Natural killer cell (primary cell): ENCODE data around the gene MEGF6. TPM values are rescaled to one million over a fixed set of nuclear protein-coding genes. Genes with fewer than 3 reads are reported as not detected.

ENCODE experiments used
- ATAC-seq, 3 donors: fragments of 150-1000 bp in 2 of 3; fragments of 200-7000 bp in 1 of 3; cut with Tn5 transposase; 1 replicate in 1 of 3; 2 replicates in 2 of 3; pipeline ENCODE4 v1.10.0; 2021; ENCODE audit warnings: mild to moderate bottlenecking in 2 of 3, moderate library complexity in 2 of 3
- DNase-seq, 2 donors: peaks; one replicate each; pipeline versions ENCODE4 v3.0.0 to v3.0.0-alpha.2; 2013 to 2021; ENCODE audit warnings: mixed read lengths in 1 of 2
- H3K27ac ChIP-seq: one replicate; pipeline ENCODE4 v1.5.1; 2013; ENCODE audit warnings: mild to moderate bottlenecking, low read length
- H3K27me3 ChIP-seq: one replicate; pipeline ENCODE4 v1.6.1; 2013; ENCODE audit warnings: low read length; ENCODE audit not compliant: control insufficient read depth, insufficient read depth
- H3K36me3 ChIP-seq: one replicate; pipeline ENCODE4 v1.6.1; 2013; ENCODE audit warnings: low read length; ENCODE audit not compliant: control insufficient read depth, insufficient read depth
- H3K4me1 ChIP-seq: one replicate; pipeline ENCODE4 v1.6.1; 2013; ENCODE audit warnings: low read length; ENCODE audit not compliant: control insufficient read depth, insufficient read depth
- H3K4me3 ChIP-seq: one replicate; pipeline ENCODE4 v1.5.1; 2013; ENCODE audit warnings: low read length
- H3K9me3 ChIP-seq: one replicate; pipeline ENCODE4 v1.6.1; 2013; ENCODE audit warnings: low read length; ENCODE audit not compliant: control insufficient read depth, insufficient read depth
- H3K27ac Mint-ChIP-seq, 2 donors: one replicate each; pipeline ENCODE4 v1.8.0; 2022; ENCODE audit warnings: mild to moderate bottlenecking in 2 of 2, mixed read lengths in 2 of 2, moderate library complexity in 1 of 2
- H3K27me3 Mint-ChIP-seq, 2 donors: one replicate each; pipeline ENCODE4 v1.8.0; 2022; ENCODE audit warnings: low read depth in 2 of 2, mixed read lengths in 2 of 2
- H3K36me3 Mint-ChIP-seq: one replicate; pipeline ENCODE4 v1.8.0; 2022; ENCODE audit warnings: mixed read lengths
- H3K4me1 Mint-ChIP-seq, 2 donors: one replicate each; pipeline ENCODE4 v1.8.0; 2022; ENCODE audit warnings: mixed read lengths in 2 of 2
- H3K4me3 Mint-ChIP-seq: one replicate; pipeline ENCODE4 v1.8.0; 2022; ENCODE audit warnings: mild to moderate bottlenecking, moderate library complexity, mixed read lengths
- H3K9me3 Mint-ChIP-seq, 2 donors: one replicate each; pipeline ENCODE4 v1.8.0; 2022; ENCODE audit warnings: mixed read lengths in 2 of 2
- WGBS: methylation state at CpG from one replicate; pipeline ENCODE4 v1.1.7; 2013; ENCODE audit warnings: missing lambda C conversion rate; ENCODE audit not compliant: insufficient coverage; 5-methylcytosine and 5-hydroxymethylcytosine counted together
- intact Hi-C: fragments of 100-400 bp; cut with micrococcal nuclease; formaldehyde crosslinking; loops from one replicate; pipeline ENCODE4 v1.14.2; 2022
- total RNA-seq, 4 donors: library from RNA; stranded (reverse); fragments of 120-200 nt in 1 of 4; gene quantifications; one replicate each; pipeline versions ENCODE4 v1.2.3 to v1.2.4, GENCODE V29; 2013 to 2022
- TF ChIP-seq, protein P1 (sequence below): fragments of 200-600 bp; IDR thresholded peaks from one replicate; pipeline ENCODE4 v1.8.0; 2022; ENCODE audit warnings: antibody characterized with exemption

Gene MEGF6
- total RNA-seq, 3 donors from 2014 or later (not counting 1 experiment from before 2014, with no cell fraction given) = 3.1 to 15.6 (median 5.1) TPM

DNA sequence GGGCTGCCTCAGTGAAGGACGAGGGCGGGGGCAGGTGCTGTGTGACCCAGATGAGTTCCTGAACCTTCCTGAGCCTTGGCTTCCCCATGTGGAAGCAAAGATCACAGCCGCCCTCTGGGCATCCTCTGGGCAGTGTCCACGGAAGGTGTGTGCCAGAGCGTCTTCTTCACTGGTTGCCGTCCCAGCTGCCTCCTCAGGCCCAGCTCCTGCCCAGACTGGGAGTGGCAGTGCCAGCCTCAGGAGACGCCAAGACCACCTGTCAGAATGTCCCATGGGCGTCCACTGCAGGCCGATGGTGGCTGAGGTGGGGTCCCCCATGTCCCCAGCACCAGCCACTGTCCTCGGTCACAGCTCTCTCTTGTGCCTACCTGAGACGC is 146.7 kb downstream of the MEGF6 start:
- Histone ChIP-seq H3K4me3 (no peak overlapping the region), H3K27me3 (no peaks in the 10 kb centered on the region), H3K36me3 (no peaks in the 10 kb centered on the region), H3K9me3 (no peaks in the 10 kb centered on the region), H3K27ac (no peak overlapping the region), H3K4me1 (no peaks in the 10 kb centered on the region)
- no peak overlapping the region for H3K4me3 Mint-ChIP-seq
- WGBS = 87% methylated on average over 11 of the region's 11 CpGs
- no peak for ATAC-seq
- TF ChIP-seq, protein P1, sequence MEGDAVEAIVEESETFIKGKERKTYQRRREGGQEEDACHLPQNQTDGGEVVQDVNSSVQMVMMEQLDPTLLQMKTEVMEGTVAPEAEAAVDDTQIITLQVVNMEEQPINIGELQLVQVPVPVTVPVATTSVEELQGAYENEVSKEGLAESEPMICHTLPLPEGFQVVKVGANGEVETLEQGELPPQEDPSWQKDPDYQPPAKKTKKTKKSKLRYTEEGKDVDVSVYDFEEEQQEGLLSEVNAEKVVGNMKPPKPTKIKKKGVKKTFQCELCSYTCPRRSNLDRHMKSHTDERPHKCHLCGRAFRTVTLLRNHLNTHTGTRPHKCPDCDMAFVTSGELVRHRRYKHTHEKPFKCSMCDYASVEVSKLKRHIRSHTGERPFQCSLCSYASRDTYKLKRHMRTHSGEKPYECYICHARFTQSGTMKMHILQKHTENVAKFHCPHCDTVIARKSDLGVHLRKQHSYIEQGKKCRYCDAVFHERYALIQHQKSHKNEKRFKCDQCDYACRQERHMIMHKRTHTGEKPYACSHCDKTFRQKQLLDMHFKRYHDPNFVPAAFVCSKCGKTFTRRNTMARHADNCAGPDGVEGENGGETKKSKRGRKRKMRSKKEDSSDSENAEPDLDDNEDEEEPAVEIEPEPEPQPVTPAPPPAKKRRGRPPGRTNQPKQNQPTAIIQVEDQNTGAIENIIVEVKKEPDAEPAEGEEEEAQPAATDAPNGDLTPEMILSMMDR = no peak
- H3K36me3 Mint-ChIP-seq = no peaks in the 10 kb centered on the region
- intact Hi-C loops = no loop called here
- no peaks in the 10 kb centered on the region for H3K27me3 Mint-ChIP-seq
- no peak for DNase-seq
- no peak overlapping the region for H3K27ac Mint-ChIP-seq
- no peaks in the 10 kb centered on the region for H3K9me3 Mint-ChIP-seq
- H3K4me1 Mint-ChIP-seq = no peaks in the 10 kb centered on the region

DNA sequence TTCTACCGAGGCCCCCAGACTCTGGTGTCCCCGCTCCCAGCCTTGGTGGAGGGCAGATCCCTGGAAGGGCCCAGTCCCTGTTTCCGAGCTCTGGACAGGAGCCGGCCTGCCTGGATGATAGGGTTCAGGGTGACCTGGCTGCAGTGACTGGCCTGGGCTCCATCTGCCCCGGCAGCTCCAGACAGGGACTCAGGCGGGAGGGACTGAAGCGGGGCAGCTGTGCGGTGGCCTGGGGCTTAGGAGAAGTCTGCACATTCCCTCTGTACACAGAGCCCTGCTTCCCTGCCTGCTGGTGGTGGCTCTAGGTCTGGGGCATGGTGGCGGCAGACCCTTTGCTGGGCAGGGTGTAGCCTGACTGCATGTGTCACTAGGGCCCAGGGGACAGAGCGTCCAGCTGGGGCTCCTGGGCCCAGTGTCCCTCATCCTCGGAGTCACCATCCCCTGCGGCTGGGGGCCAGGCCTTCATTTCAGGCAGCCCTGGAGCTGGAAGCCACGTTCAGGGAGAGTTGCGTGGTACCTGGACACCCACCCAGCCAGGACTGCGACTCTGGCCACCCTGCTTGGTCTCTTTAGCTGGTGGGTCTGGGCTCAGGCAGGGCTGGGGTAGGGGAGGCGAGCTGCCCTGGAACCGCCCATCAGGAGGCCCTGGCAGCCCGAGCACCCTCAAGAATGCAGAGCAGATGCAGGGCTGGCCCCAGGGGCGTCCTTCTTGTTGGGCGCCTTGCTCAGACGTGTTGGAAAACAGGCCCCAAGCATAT is 147.2 kb downstream of the MEGF6 start:
- Mint-ChIP-seq H3K4me1 (no peaks in the 10 kb centered on the region), H3K9me3 (no peaks in the 10 kb centered on the region), H3K36me3 (no peaks in the 10 kb centered on the region), H3K27me3 (no peaks in the 10 kb centered on the region), H3K27ac (no peak overlapping the region), H3K4me3 (no peak overlapping the region)
- Histone ChIP-seq H3K36me3 (no peaks in the 10 kb centered on the region), H3K27ac (no peak overlapping the region), H3K27me3 (no peaks in the 10 kb centered on the region), H3K4me3 (no peak overlapping the region), H3K4me1 (no peaks in the 10 kb centered on the region), H3K9me3 (no peaks in the 10 kb centered on the region)
- WGBS = 84% methylated on average over 21 of the region's 21 CpGs
- DNase-seq = no peak
- TF ChIP-seq, protein P1 = no peak
- intact Hi-C loops = no loop called here
- no peak for ATAC-seq

DNA sequence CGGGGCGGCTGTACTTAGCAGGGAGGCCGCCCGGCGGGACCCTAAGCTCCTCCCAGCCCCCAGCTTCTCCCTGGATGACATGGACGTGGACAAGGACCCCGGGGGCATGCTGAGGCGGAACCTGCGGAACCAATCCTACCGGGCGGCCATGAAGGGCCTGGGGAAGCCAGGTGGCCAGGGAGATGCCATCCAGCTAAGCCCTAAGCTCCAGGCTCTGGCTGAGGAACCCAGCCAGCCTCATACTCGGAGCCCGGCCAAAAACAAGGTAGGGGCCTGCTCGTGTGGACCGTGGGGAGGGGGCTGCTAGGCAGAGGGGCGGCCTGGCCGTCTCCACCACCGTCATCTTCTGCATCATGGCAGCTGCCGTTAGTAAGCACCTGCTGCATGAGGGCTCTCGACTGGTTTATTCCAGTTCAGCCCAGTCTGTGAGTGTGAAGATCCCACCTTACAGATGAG is 147.9 kb downstream of the MEGF6 start:
- no peaks in the 10 kb centered on the region for H3K36me3 Mint-ChIP-seq
- DNase-seq (no peak), ATAC-seq (no peak)
- H3K36me3 ChIP-seq = no peaks in the 10 kb centered on the region
- H3K9me3 ChIP-seq = no peaks in the 10 kb centered on the region
- WGBS = 91% methylated on average over 20 of the region's 20 CpGs
- no peak overlapping the region for H3K27ac Mint-ChIP-seq
- intact Hi-C loops = no loop called here
- H3K27me3 Mint-ChIP-seq = no peaks in the 10 kb centered on the region
- no peaks in the 10 kb centered on the region for H3K4me1 ChIP-seq
- no peaks in the 10 kb centered on the region for H3K9me3 Mint-ChIP-seq
- no peak overlapping the region for H3K4me3 ChIP-seq
- TF ChIP-seq, protein P1 = no peak
- H3K27me3 ChIP-seq = no peaks in the 10 kb centered on the region
- no peak overlapping the region for H3K4me3 Mint-ChIP-seq
- no peak overlapping the region for H3K27ac ChIP-seq
- no peaks in the 10 kb centered on the region for H3K4me1 Mint-ChIP-seq

DNA sequence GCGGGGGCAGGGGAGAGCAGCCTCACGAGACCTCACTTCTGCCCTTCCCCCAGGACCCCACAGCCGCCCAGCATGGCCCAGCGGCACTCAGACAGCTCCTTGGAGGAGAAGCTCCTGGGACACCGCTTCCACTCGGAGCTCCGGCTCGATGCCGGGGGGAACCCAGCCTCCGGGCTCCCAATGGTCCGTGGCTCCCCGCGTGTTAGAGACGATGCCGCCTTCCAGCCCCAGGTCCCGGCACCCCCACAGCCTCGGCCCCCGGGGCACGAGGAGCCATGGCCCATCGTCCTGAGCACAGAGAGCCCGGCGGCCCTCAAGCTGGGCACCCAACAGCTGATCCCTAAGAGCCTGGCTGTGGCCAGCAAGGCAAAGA is 148.3 kb downstream of the MEGF6 start:
- 91% methylated on average over 22 of the region's 22 CpGs for WGBS
- Mint-ChIP-seq H3K36me3 (no peaks in the 10 kb centered on the region), H3K27ac (no peak overlapping the region), H3K4me3 (no peak overlapping the region), H3K27me3 (no peaks in the 10 kb centered on the region), H3K4me1 (no peaks in the 10 kb centered on the region), H3K9me3 (no peaks in the 10 kb centered on the region)
- TF ChIP-seq, protein P1 = no peak
- H3K9me3 ChIP-seq = no peaks in the 10 kb centered on the region
- intact Hi-C loops = no loop called here
- H3K27ac ChIP-seq = no peak overlapping the region
- ATAC-seq = no peak
- no peaks in the 10 kb centered on the region for H3K27me3 ChIP-seq
- H3K4me1 ChIP-seq = no peaks in the 10 kb centered on the region
- no peaks in the 10 kb centered on the region for H3K36me3 ChIP-seq
- H3K4me3 ChIP-seq = no peak overlapping the region
- no peak for DNase-seq
